OCI-LY3 (cell line): ENCODE results near the gene PIM3.

Source experiments
- H2AFZ ChIP-seq: fragments of 200-600, 300-600 bp; shearing (Covaris generic); 2 replicates; pipeline ENCODE4 v1.6.0; 2014; ENCODE audit warnings: antibody characterized with exemption, low read depth, low read length
- H3K27ac ChIP-seq: fragments of 200-600, 300-600 bp; sonication (generic); 2 replicates; pipeline ENCODE4 v1.5.1; 2014; ENCODE audit warnings: mild to moderate bottlenecking, low read length, moderate library complexity, mixed read lengths
- H3K27me3 ChIP-seq: fragments of 200-600, 300-600 bp; sonication (generic); 2 replicates; pipeline ENCODE4 v1.6.1; 2014; ENCODE audit warnings: low read depth, low read length, mixed read lengths
- H3K36me3 ChIP-seq: fragments of 200-600, 300-600 bp; sonication (generic); replicated peaks from 2 replicates; pipeline ENCODE3; 2014; ENCODE audit warnings: low read depth, low read length, mixed read lengths
- H3K4me1 ChIP-seq: fragments of 300-600, 200-600 bp; sonication (generic); 2 replicates; pipeline ENCODE4 v1.6.1; 2014; ENCODE audit warnings: low read length, mixed read lengths
- H3K4me2 ChIP-seq: fragments of 200-600, 300-600 bp; sonication (generic); 2 replicates; pipeline ENCODE4 v1.6.1; 2014; ENCODE audit warnings: low read length, mixed read lengths
- H3K4me3 ChIP-seq: fragments of 300-600, 200-600 bp; sonication (generic); 2 replicates; pipeline ENCODE4 v1.5.1; 2014; ENCODE audit warnings: antibody characterized with exemption, mild to moderate bottlenecking, low read length, moderate library complexity
- H3K79me2 ChIP-seq: fragments of 300-600, 200-600 bp; shearing (Covaris generic); 2 replicates; pipeline ENCODE4 v1.6.1; 2014; ENCODE audit warnings: mild to moderate bottlenecking, low read length, mixed read lengths
- H3K9ac ChIP-seq: fragments of 300-600, 200-600 bp; shearing (Covaris generic); 2 replicates; pipeline ENCODE4 v1.6.0; 2014; ENCODE audit warnings: mild to moderate bottlenecking, low read length, moderate library complexity
- H3K9me3 ChIP-seq: fragments of 200-600, 300-600 bp; shearing (Covaris generic); 2 replicates; pipeline ENCODE4 v1.6.1; 2014; ENCODE audit warnings: low read length, mixed read lengths; ENCODE audit not compliant: insufficient read depth
- H4K20me1 ChIP-seq: fragments of 200-600, 300-600 bp; sonication (generic); 2 replicates; pipeline ENCODE4 v1.6.1; 2016; ENCODE audit warnings: low read length, mixed read lengths; ENCODE audit not compliant: insufficient read depth
- EZH2phosphoT487 ChIP-seq: fragments of 200-600 bp; shearing (Covaris generic); IDR thresholded peaks from 2 replicates; pipeline ENCODE4 v1.6.1; 2018; ENCODE audit warnings: antibody characterized with exemption, mixed run types, low read depth
- TF ChIP-seq, protein P1 (sequence below): fragments of 200-600, 300-600 bp; sonication (generic); IDR thresholded peaks from 2 replicates; pipeline ENCODE4 v1.5.1; 2014; ENCODE audit warnings: antibody characterized with exemption, low read length, low read depth

PIM3 gene

DNA sequence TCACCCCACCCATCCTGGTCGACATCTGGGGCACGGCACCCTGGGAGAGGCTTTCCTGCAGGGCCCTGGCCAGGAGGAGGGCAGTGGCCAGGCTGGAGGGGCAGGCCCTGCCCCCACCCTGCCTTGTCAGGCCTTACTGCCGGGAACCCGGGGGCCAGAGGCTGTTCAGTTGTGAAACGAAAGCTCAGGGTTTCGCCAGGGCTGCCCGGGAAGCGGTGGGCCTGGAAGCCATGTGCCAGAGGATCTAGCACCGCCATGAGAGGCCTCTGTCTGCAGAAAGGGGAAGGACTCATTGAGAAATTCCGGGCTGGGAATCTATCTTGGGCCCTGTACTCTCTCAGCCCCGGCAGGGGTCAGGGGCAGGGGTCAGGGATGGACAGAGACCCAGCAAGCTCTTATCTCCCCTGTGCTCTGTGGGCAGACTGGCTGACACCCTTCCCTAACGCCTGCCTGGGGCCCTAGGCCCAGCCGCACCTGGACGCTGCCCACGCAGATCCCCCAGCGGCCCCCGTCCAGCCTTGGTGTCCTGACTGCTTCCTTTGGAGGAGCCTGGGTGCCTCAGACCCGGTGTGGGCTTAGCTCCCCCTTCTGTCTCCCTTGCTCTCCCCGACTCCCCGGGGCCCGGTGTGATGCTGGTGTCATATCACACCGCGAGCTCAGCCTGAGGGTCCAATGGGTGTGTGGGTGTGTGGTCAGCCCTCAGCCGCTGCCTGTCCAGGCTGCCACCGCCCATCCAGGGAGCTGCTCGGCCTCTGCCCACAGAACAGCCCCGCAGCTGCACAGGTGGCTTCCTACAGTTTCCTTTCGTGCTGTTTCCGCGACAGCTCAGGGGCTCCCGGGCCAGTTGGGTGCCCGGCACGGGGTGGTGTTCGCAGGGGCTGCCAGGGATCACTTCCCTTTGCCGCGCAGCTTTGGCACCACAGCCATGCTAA lies 6.5 kb downstream of the PIM3 start:
- TF ChIP-seq, protein P1, sequence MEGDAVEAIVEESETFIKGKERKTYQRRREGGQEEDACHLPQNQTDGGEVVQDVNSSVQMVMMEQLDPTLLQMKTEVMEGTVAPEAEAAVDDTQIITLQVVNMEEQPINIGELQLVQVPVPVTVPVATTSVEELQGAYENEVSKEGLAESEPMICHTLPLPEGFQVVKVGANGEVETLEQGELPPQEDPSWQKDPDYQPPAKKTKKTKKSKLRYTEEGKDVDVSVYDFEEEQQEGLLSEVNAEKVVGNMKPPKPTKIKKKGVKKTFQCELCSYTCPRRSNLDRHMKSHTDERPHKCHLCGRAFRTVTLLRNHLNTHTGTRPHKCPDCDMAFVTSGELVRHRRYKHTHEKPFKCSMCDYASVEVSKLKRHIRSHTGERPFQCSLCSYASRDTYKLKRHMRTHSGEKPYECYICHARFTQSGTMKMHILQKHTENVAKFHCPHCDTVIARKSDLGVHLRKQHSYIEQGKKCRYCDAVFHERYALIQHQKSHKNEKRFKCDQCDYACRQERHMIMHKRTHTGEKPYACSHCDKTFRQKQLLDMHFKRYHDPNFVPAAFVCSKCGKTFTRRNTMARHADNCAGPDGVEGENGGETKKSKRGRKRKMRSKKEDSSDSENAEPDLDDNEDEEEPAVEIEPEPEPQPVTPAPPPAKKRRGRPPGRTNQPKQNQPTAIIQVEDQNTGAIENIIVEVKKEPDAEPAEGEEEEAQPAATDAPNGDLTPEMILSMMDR = no peak
- TF ChIP-seq EZH2phosphoT487 = no peak
- Histone ChIP-seq H2AFZ (no peak overlapping the region), H4K20me1 (peaks cover 36% of the 10 kb centered on the region), H3K27ac (no peak overlapping the region), H3K4me3 (no peak overlapping the region), H3K4me1 (peaks cover 36% of the 10 kb centered on the region), H3K9me3 (no peaks in the 10 kb centered on the region), H3K9ac (no peak overlapping the region; the same call in 1 of the 2 replicates), H3K79me2 (peaks cover 20% of the 10 kb centered on the region), H3K36me3 (peaks cover 20% of the 10 kb centered on the region), H3K27me3 (no peaks in the 10 kb centered on the region), H3K4me2 (0 out of 2 replicates have a peak overlapping the region, but pooled peaks have one; percentile 4)

- Histone ChIP-seq H3K4me2 (no peak overlapping the region), H3K9ac (no peak overlapping the region), H3K36me3 (peaks cover 15% of the 10 kb centered on the region)
Measured at GRCh38 chr22:49967706-49968208, 7.2 kb downstream of the PIM3 start.

DNA sequence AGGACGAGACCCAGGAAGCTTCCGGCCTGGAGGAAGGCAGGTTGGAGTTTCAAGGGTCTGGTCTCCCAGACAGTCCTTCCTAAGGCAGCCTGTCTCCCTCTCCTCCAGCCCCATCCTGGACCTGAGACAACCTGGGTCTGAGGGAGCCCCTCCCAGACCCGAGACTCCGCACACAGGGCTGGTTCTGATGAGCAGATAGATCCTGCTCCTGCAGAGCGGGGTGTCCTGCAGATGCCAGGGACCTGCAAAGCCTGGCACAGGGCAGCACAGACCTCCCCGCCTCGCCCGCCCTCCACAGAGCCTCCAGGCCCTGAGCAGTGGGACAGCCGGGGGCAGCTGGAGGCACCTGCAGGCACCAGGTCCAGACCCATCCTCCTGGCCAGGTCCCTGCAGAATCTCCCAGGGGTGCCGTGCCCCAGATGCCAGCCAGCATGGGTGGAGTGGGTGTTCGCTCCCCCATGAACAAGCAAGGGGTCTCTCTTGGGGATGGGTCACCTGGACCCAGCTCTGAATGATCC lies 7.8 kb downstream of the PIM3 start:
- no peak overlapping the region for H3K4me3 ChIP-seq
- peaks cover 17% of the 10 kb centered on the region for H3K79me2 ChIP-seq
- H2AFZ ChIP-seq = no peak overlapping the region
- no peaks in the 10 kb centered on the region for H3K27me3 ChIP-seq
- no peak overlapping the region for H3K4me2 ChIP-seq
- H3K4me1 ChIP-seq = peaks cover 36% of the 10 kb centered on the region
- no peaks in the 10 kb centered on the region for H3K9me3 ChIP-seq
- no peak overlapping the region for H3K9ac ChIP-seq
- H4K20me1 ChIP-seq = peaks cover 25% of the 10 kb centered on the region
- no peak overlapping the region for H3K27ac ChIP-seq
- peaks cover 9% of the 10 kb centered on the region for H3K36me3 ChIP-seq
- TF ChIP-seq, protein P1 = no peak
- TF ChIP-seq EZH2phosphoT487 = no peak

More at GRCh38 chr22:49967706-49968208, 7.2 kb downstream of the PIM3 start:
- peaks cover 31% of the 10 kb centered on the region for H4K20me1 ChIP-seq
- H3K27ac ChIP-seq = no peak overlapping the region
- peaks cover 17% of the 10 kb centered on the region for H3K79me2 ChIP-seq
- no peak overlapping the region for H3K4me3 ChIP-seq
- peaks cover 36% of the 10 kb centered on the region for H3K4me1 ChIP-seq
- no peak for TF ChIP-seq EZH2phosphoT487
- TF ChIP-seq, protein P1 = no peak
- H3K27me3 ChIP-seq = no peaks in the 10 kb centered on the region
- no peaks in the 10 kb centered on the region for H3K9me3 ChIP-seq
- H2AFZ ChIP-seq = no peak overlapping the region
